HFFc6 (cell line): Measurements from ENCODE around the gene NPAS4. TPM values are rescaled to one million over a fixed set of nuclear protein-coding genes. Genes with fewer than 3 reads are reported as not detected.
"Not testable (repeated sequence)": the region's sequence is repeated elsewhere in the genome, so short reads cannot be mapped to it uniquely, and the experiment has no call there.

Experiments
- DNase-seq: peaks from one replicate; pipeline ENCODE4 v3.0.0-alpha.2; 2018
- H3K27ac Mint-ChIP-seq: 2 replicates; pipeline ENCODE4 v1.8.0; 2020; ENCODE audit warnings: mild to moderate bottlenecking, mixed read lengths
- H3K27me3 Mint-ChIP-seq: 2 replicates; pipeline ENCODE4 v1.8.0; 2021; ENCODE audit warnings: mild to moderate bottlenecking, moderate library complexity, mixed read lengths; ENCODE audit not compliant: insufficient read depth
- H3K36me3 Mint-ChIP-seq: 2 replicates; pipeline ENCODE4 v1.8.0; 2021; ENCODE audit warnings: low read depth, mixed read lengths
- H3K4me1 Mint-ChIP-seq: 2 replicates; pipeline ENCODE4 v1.8.0; 2020; ENCODE audit warnings: low read depth, mixed read lengths
- H3K4me3 Mint-ChIP-seq: 2 replicates; pipeline ENCODE4 v1.8.0; 2020; ENCODE audit warnings: mild to moderate bottlenecking, moderate library complexity, mixed read lengths
- H3K9me3 Mint-ChIP-seq: 2 replicates; pipeline ENCODE4 v1.8.0; 2020; ENCODE audit warnings: mild to moderate bottlenecking, mixed read lengths
- CTCF ChIP-seq: fragments of 200-600 bp; sonication (generic); IDR thresholded peaks from 2 replicates; pipeline ENCODE4 v1.5.0; 2021; ENCODE audit warnings: antibody characterized with exemption, mild to moderate bottlenecking
- total RNA-seq, 6 experiments: library from RNA; stranded (reverse); fragmentation: NEBNext Ultra II Directional; extraction: Animal tissue kit (Norgen Biotek cat#: 25700); gene quantifications; 2 replicates in 1 of 6; 3 replicates in 5 of 6; pipeline ENCODE4 v1.2.3, GENCODE V29; 2021

Gene NPAS4
- total RNA-seq, 6 experiments from 2014 or later, result 0.14 to 0.36 (median 0.35) TPM; not detected in 3

GRCh38 chr11:66454828-66455227 lies 34.0 kb downstream of the NPAS4 start:
- H3K9me3 Mint-ChIP-seq, result no peaks in the 10 kb centered on the region
- no peak overlapping the region for H3K27ac Mint-ChIP-seq
- H3K27me3 Mint-ChIP-seq, result peaks cover 44% of the 10 kb centered on the region
- DNase-seq, result no peak
- TF ChIP-seq CTCF, result no peak
- no peak overlapping the region for H3K4me3 Mint-ChIP-seq
- peaks cover 7% of the 10 kb centered on the region; the same call in 1 of the 2 replicates for H3K4me1 Mint-ChIP-seq
- H3K36me3 Mint-ChIP-seq, result no peaks in the 10 kb centered on the region

- H3K27me3 Mint-ChIP-seq, result peaks cover 23% of the 10 kb centered on the region
- H3K36me3 Mint-ChIP-seq, result peaks cover 7% of the 10 kb centered on the region; the same call in 1 of the 2 replicates
- H3K4me3 Mint-ChIP-seq, result no peak overlapping the region
- peaks cover 7% of the 10 kb centered on the region; the same call in 1 of the 2 replicates for H3K4me1 Mint-ChIP-seq
- no peak for DNase-seq
- no peak for TF ChIP-seq CTCF
- H3K27ac Mint-ChIP-seq, result no peak overlapping the region
- peaks cover 16% of the 10 kb centered on the region for H3K9me3 Mint-ChIP-seq
Measured at GRCh38 chr11:66457826-66458225, 37.0 kb downstream of the NPAS4 start.

- H3K9me3 Mint-ChIP-seq, result peaks cover 24% of the 10 kb centered on the region
- no peak overlapping the region for H3K27ac Mint-ChIP-seq
- no peak overlapping the region for H3K4me3 Mint-ChIP-seq
Measured at GRCh38 chr11:66459138-66459778, 38.4 kb downstream of the NPAS4 start.

GRCh38 chr11:66462010-66462409 lies 41.2 kb downstream of the NPAS4 start:
- peaks cover 8% of the 10 kb centered on the region; the same call in 1 of the 2 replicates for H3K36me3 Mint-ChIP-seq
- peaks cover 14% of the 10 kb centered on the region; the same call in 1 of the 2 replicates for H3K4me1 Mint-ChIP-seq
- peaks cover 24% of the 10 kb centered on the region for H3K9me3 Mint-ChIP-seq
- peaks cover 11% of the 10 kb centered on the region for H3K27me3 Mint-ChIP-seq
- no peak for DNase-seq
- H3K4me3 Mint-ChIP-seq, result no peak overlapping the region
- no peak overlapping the region for H3K27ac Mint-ChIP-seq
- no peak for TF ChIP-seq CTCF

More at GRCh38 chr11:66459138-66459778, 38.4 kb downstream of the NPAS4 start:
- peaks cover 13% of the 10 kb centered on the region for H3K27me3 Mint-ChIP-seq
- no peak for DNase-seq
- TF ChIP-seq CTCF, result no peak
- H3K36me3 Mint-ChIP-seq, result peaks cover 8% of the 10 kb centered on the region; the same call in 1 of the 2 replicates
- H3K4me1 Mint-ChIP-seq, result peaks cover 14% of the 10 kb centered on the region; the same call in 1 of the 2 replicates

GRCh38 chr11:66462911-66463310 lies 42.1 kb downstream of the NPAS4 start:
- DNase-seq, result no peak
- no peak overlapping the region for H3K27ac Mint-ChIP-seq
- H3K36me3 Mint-ChIP-seq, result peaks cover 8% of the 10 kb centered on the region; the same call in 1 of the 2 replicates
- peaks cover 24% of the 10 kb centered on the region for H3K9me3 Mint-ChIP-seq
- peaks cover 11% of the 10 kb centered on the region for H3K27me3 Mint-ChIP-seq
- no peak for TF ChIP-seq CTCF
- H3K4me3 Mint-ChIP-seq, result no peak overlapping the region
- H3K4me1 Mint-ChIP-seq, result peaks cover 19% of the 10 kb centered on the region; the same call in 1 of the 2 replicates

- DNase-seq, H3K4me3 Mint-ChIP-seq, H3K36me3 Mint-ChIP-seq, H3K27ac Mint-ChIP-seq: not testable (repeated sequence)
- Mint-ChIP-seq H3K27me3 (peaks cover 11% of the 10 kb centered on the region), H3K9me3 (peaks cover 24% of the 10 kb centered on the region), H3K4me1 (peaks cover 16% of the 10 kb centered on the region; the same call in 1 of the 2 replicates)
Measured at GRCh38 chr11:66464116-66464515, 43.3 kb downstream of the NPAS4 start.
